Epidermal melanocyte (primary cell): ENCODE measurements around the gene AOPEP.

Experiments used
- DNase-seq: peaks from one replicate; pipeline ENCODE4 v3.0.0; 2011; ENCODE audit warnings: low spot score; ENCODE audit not compliant: insufficient read length

AOPEP gene

DNA sequence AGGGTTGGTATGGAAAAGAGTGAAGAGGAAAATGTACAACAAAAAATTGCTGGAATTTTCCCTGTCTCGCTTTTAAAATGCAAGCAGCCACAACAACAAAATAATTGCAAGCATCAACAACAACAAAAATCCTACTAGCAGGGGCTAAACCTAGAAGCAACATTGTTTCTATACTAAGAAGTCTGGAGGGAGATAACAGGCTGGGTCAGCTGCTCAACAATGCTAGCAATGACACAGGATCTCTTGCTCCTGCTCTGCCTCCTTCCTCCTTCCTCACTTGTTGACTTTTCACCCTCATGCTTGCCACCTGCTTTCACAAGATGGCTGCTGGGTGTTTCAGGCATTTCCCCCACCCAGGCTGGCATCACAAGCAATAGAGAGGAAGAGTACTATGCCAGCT lies 7.6 kb upstream of the AOPEP start:
- no peak for DNase-seq

DNA sequence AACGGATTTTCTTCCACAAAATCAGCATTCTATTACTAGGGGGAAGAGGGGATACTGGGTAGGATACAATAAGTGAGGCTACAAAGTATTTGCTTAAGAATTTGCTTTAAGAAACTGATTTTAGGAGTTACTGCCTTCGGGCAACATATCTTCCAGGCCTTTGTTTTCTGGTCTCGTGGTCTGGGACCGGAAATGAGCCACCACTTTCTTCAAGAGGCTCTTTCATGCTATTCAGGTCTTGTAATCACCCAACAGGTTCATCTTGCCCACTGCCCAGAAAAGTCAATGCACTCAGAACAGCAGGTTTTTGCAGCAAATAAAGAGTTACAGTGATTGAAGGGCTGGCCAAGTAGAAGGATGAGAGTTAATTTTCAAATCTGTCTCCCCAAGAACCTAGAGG lies 6.6 kb upstream of the AOPEP start:
- DNase-seq = no peak

DNA sequence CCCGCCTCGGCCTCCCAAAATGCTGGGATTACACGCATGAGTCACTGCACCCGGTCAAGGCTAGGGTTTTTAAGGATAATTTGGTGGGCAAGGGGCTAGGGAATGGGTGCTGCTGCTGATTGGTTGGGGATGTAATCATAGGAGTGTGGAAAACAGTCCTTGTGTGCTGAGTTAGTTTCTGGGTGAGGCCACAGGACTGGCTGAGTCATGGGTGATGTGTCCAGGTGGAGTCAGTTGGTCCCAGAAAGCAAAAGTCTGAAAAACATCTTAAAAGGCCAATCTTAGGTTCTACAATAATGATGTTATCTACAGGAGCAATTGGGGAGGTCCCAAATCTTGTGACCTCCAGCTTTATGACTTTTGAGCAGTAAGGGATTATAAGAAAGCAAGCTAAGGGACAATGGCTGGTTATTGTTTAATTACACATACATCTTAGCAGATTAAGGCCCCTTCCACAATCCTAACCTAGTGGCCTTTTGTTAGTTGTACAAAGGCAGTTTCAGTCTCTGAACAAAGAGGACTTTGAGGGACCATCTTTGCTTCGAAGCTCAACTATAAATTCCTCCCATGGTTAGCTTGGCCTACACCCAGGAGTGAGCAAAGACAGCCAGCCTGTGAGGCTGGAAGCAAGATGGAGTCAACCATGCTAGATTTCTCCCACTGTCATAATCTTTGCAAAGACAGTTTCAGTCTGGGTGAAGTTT lies 5.5 kb upstream of the AOPEP start:
- DNase-seq = no peak

DNA sequence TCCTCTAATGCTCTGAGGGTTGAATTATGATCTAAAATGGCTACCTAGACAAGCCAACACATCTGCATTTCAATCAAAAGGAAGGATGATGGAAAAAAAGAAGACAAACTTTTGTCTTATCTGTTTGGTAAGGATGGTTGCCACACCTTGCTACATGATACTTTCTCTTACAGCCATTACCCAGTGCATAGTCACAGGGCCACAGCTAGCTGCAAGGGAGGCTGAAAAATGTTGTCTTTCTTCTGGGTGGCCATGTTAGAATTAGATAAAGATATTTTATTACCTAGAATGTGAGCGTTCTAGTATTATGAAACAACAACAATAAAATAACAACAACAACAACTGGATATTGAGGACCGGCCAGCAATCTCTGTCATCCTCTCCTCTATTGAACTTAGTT lies 4.7 kb upstream of the AOPEP start:
- DNase-seq = no peak

DNA sequence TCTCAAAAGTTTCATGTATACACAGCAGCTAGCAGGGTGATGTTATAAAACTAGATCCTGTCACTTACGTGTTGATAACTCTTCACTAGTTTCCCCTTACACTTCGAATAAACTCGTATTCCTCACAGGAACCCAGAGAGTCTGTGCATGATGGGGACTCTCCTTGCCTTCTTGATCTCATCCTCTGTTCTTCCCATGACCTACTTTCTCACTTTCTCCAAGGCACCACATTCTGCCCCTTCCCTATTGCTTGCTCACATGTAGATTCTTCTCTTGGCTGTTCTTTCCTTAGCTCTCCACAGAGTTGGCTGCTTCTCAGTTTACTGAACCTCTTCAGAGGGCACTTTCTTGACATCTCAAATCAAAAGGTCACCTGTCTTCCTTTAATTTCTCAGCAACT lies 1.2 kb upstream of the AOPEP start:
- no peak for DNase-seq

DNA sequence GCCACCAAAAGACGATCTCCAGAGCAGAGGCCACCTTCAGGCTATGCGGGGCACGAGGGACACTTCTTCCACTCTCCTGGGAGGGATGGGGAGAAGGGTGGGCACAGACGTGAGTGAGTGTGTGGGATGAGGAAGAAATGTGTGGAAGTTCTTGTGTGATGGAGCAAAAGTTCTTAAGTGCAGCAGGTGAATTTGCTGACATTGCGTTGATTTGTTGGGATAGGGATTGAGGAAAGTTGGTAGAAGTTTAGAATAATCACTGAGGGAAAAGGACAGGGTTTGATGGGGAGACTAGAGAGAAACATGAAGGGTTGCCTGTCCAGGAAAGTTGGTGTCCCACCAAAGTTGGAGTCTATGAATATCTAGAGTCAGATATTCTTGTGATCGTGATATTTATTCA lies 2.2 kb downstream of the AOPEP start:
- DNase-seq = no peak

DNA sequence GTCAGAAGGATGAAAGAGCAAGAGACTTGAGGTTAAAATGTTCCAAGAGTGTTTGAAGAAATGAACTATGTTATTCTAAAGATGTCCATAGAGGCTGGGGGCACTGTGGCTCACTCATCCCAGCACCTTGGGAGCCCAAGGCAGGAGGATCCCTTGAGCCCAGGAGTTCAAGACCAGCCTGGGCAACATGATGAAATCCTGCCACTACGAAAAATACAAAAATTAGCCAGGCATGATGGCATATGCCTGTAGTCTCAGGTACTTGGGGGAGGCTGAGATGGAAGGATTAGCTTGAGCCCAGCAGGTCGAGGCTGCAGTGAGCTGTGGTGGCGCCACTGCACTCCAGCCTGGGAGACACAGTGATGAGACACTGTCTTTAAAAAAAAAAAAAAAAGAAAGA lies 2.7 kb downstream of the AOPEP start:
- no peak for DNase-seq

DNA sequence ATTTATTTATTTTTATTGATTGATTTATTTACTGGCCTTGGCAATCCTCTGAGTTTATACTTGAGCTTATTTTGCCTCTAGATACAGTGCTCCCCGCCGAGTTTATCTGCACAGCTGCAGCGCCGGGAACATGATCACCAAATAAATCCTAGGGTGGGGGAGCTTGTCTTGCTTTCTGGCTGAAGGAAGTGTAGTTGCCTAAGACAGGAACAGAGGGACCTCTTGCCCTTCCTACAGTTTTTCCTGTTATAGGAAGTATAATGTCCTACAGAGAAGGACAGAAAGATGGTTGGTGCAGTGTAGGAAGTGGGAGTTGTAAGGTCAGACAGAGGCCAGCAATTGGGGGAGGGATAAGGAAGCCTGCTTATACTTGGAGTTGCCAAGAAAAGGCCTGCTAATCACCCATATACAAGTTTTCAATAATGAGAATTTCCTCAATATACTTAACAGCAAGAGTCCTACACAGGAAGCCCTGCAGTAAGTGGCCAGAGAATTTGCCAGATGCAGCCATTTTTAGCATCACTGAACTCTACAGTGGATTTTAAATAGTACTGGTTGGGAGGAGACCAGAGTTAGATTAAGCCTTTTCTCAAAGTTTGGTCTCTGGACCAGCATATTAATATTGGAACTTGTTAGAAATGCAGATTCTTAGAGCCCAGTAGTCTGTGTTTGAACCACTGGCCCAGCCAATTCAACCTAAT lies 7.7 kb downstream of the AOPEP start:
- no peak for DNase-seq

DNA sequence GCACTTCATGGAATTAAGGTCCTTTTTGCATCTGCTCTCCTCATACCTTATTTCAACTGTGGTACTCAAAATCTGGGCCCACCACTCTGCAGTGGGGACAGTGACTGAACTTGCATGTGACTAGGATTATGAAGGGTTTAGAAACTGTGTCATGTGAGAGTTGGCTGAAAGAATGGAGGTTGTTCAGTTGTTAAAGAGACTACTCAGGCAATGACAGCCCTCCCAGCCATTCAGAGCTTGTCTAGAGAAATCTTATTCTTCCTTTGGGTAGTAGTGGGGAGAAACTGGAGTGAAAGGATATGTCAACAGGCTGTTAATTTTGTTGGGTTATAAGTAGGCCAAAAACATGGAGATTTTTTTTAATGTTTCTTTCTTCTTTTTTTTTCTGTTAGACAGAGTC lies 10.3 kb downstream of the AOPEP start:
- DNase-seq = no peak

DNA sequence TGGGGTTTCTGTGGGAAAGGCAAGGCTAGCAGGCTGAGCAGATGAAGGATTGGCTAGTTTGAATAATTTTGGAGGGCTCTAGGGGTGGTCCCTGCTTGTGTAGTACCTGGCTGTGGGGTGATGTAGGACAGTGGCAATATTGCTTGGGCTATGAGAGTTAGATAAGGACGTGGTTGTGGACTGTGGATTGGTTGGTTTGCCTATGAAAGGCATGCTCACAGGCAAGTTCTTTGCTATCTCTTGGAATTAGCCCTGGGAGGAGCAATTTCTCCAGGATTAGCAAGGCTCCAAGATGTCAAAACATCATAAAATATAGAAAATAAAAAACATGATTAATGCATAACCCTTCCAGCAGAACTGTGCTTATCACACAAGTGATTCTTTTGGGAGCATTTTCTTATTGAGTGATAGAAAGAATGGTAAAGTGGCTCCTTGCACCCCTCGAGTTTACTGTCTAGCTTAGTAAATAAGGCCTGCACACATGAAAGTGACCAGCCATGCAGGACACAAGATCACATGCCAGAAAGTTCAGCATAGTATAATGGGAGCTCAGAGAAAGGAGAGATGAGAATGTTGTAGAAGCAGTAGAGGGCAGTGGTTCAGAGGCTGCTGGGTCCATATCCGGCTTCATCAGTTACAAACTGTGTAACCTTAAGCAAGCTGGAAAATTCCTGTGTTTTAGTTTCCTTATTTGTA lies 13.8 kb downstream of the AOPEP start:
- no peak for DNase-seq

DNA sequence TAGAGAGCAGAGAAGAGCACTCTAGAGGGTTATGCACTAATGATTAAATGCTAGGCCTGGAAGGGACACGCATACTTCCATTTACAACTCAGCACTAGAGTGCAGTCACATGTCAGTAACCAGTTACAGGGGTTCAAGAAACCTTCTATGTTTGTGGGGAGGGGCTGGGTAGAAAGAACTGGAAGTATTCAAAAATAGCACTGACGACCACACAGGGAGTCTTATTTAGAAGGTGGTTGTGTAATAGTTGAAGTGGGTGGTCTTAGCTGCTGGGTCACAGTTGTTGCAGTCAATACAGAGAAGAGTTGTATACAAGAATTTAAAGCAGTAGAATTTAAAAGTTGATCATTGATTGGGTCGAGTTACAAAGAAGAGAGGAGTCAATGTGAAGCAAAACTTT lies 15.4 kb downstream of the AOPEP start:
- no peak for DNase-seq

DNA sequence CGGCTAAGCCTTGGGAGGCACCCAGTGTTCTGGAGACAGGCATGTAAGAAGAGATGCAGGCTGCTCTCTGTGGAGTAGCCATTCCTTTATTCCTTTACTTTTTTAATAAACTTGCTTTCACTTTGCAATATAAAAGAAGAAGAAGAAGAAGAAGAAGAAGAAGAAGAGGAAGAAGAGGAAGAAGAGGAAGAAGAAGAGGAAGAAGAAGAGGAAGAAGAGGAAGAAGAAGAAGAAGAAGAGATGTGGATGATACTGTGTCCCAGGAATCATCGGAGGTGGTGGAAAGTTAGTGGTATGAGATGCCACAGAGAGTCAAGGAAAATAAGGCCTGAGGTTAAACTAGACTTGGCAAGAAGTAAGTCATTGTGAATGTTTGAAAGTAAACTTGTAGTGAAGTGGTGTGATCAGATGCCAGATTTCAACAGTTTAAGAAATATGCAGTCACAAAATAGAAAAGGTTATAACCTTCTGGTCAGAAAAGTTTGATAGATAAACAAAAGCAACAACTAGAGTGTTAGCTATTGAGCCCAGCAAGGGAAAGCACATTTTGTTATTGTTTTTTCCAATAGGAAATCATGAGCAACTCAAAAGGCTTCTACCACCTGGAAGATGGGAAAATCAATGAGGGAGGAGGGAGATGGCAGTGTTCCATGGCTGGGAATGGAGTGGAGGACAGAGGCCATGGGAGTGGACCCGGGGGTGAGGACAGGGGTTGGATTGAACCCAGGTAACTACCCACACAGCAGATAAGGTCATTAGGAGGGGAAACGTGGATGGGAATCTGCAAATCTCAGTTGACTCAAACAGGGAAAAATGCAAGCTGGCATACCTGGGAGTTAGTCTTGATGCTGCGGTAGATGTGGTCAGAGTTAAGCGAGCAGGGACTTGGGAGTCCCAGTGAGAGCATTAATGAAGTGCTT lies 16.8 kb downstream of the AOPEP start:
- DNase-seq = no peak

DNA sequence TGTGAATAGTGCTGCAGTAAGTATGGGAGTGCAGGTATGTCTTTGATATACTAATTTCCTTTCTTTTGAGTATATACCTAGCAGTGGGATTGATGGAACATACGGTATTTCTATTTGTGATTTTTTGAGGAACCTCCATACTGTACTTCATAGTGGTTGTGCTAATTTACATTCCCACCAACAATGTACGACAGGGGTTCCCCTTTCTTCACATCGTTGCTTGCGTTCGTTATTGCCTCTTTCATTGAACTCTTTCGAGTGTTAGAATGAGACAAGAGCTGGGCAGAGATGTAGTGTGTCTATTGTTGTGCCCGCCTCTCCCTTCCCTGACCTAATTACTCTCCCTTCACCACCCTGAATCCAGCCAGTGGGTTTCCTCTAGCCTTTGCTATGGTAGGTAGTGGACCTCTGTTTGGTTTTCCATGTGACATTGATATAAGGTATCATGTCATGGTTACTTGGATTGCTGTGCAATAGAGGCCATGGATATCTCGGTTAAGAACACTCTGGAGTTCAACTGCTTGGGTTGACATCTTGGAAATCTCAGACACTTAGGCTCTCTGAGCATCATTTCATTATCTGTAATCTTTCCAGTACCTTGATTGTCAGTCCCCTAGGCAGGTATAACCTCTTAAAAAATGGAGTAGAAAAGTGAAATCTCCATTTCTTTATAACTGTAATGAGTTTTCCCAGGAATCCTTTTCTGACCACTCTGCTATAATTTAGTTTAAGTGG lies 19.5 kb downstream of the AOPEP start:
- DNase-seq = no peak

DNA sequence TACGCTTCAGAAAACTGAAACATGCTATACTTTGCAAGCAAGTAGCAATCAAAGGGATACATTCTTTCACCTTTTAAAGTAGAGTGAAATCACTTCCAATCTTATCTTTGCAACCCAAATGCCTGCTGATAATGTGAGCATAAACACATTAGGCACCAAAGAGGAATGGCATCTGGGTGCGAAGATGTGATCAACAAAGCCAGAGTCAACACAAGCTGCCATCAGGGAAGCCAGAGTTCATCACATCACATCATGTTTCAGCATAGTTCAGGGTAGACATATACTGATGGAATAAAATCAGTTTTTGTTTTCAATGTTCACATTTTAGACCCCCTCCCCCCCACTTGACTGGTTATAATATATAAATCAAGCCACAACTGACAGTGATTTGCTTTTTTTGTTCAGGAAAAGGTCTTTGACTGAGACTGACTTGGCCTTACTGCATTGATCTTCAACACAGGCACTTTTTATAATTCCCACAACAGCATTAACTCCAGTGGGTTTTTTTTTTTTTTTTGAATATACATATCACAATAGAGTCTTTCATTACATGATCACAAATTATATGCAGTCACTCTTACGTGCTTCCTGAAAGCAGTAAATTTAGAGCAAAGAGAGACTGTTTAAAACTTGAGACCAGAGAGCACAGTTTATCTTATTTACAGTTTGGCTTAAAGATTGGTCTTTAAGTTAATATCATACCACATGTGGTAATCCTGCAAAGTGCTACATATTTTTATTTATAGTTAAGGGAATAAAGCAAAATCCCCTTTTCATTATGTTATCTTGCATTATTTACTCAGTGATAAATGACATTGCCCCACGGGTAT lies 20.3 kb downstream of the AOPEP start:
- peak; percentile 51 for DNase-seq

DNA sequence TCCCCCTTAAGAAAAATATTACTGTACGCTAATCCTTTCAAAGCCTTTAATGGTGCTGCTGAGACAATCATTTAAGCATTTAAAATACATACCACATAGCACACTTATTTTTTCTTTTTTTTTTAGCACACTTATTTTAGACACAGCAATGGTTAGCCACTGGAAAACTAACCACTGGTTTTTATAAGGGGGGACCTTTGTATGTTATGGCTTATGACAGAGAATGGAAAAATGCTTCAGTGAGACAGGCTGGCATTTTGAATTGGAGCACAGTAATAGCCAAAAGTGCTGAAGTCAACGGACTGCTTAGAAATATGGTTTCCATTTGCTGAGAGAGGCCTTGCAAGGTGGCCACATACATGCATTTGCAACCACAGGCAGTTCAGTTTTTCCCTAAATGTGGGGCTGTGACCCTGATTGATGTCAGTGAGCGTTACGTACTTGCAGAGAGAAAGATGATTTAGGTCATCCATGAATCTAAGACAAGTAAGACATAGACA lies 28.5 kb downstream of the AOPEP start:
- no peak for DNase-seq

DNA sequence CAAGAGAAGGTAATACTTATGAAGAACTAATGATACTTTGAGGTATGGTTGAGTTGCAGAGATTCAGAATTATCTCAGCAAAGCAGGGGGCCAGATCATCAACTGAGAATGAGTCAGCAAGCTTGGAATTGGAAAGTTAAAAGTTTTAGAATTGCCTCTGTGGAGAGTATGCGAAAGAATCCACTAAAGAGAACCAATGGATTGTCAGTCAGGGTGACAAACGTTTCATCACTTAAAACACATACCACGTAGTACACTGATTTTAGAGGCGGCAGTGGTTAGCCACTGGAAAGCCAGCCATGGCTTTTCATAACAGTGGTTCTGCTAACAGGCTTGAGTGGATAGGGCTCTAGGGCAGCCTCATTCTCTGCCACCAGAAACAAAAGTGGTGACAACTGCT lies 30.7 kb downstream of the AOPEP start:
- no peak for DNase-seq

DNA sequence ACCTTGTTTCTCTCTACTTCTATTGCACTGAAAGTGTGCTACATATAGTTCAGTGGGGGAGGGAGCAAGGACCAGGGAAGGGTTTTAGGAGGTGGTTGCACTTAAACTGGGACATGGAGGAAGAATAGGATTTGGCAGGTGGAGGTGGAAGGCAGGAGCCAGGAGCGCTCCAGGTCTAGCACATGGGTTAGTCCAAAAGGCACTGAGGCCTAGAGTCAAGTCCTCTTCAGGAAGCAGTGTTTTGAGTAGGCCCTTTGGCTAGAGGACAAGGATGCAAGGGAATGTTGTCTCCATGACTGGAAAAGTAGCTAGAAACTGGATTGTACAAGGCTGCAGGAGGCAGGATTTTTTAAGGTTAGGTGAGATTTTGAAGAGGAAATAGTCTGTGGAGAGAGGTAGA lies 31.5 kb downstream of the AOPEP start:
- no peak for DNase-seq

DNA sequence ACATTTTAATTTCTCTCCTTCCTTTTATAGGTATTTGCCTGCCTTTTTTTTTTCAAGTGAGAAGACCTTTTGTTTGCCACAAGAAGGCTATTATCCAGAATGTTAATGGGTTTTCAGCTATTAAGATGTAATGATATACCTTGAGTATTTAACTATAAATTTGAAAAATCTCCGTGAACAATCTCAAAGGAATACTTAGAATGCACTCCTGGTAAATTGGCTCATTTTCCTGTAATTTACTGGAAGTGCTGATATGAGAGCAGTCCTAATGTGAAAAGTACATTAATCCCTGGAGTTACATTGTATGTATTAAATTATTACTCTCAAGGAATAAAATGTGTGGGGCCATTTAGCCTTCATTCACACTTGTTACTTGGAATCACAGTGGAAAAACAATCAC lies 32.4 kb downstream of the AOPEP start:
- no peak for DNase-seq

DNA sequence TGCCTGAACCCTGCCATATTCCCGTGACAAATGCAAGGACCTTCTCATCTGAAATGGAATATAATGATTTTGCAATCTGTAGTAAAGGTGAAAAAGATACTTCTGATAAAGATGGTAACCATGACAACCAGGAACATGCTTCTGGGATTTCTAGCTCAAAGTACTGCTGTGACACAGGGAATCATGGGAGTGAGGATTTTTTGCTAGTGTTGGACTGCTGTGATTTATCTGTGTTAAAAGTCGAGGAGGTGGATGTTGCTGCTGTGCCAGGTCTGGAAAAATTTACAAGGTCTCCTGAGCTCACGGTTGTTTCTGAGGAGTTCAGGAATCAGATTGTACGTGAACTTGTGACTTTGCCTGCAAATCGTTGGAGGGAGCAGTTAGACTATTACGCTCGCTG lies 33.5 kb downstream of the AOPEP start:
- no peak for DNase-seq

DNA sequence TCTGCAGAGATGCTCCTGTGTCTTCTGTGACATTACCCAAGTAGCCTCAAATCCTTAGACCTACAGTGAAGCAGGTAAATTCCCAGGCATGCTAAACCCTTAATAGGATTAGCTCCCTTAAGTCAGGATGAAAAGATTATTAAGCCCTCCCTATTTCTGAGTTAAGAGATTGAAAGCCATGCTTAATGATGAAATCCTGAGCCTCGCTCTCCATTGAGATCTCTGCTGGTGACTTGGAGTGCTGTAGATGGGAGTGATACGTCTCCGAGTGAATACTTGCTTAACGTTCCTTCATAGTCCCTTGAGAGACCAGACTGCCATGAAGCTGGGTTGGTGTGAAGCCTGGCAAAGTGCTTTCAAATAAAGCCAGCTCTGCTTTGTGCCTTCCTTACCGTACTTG lies 34.2 kb downstream of the AOPEP start:
- no peak for DNase-seq
